Large intestine (tissue), 3 donors: ENCODE data around the gene SATL1. TPM values are rescaled to one million over a fixed set of nuclear protein-coding genes. Genes with fewer than 3 reads are reported as not detected.

Experiments
- DNase-seq, 2 donors: peaks; one replicate each; pipeline versions ENCODE4 v3.0.0 to v3.0.0-alpha.2; 2013
- H3K27ac ChIP-seq: one replicate; pipeline ENCODE4 v1.5.1; 2013; ENCODE audit warnings: low read length
- H3K27me3 ChIP-seq: 2 replicates; pipeline ENCODE4 v1.6.1; 2013; ENCODE audit warnings: low read length; ENCODE audit not compliant: control insufficient read depth, insufficient read depth
- H3K36me3 ChIP-seq: 2 replicates; pipeline ENCODE4 v1.6.1; 2013; ENCODE audit warnings: low read length; ENCODE audit not compliant: control insufficient read depth, insufficient read depth
- H3K4me1 ChIP-seq: one replicate; pipeline ENCODE4 v1.6.1; 2013; ENCODE audit warnings: low read length; ENCODE audit not compliant: control insufficient read depth, insufficient read depth
- H3K4me3 ChIP-seq: one replicate; pipeline ENCODE4 v1.5.1; 2013; ENCODE audit warnings: low read length
- H3K9me3 ChIP-seq: one replicate; pipeline ENCODE4 v1.6.1; 2013; ENCODE audit warnings: mild to moderate bottlenecking, low read depth, low read length, moderate library complexity; ENCODE audit not compliant: control insufficient read depth
- WGBS: methylation state at CpG from one replicate; pipeline ENCODE4 v1.1.5; 2013; ENCODE audit warnings: low lambda C conversion rate; ENCODE audit not compliant: insufficient coverage; 5-methylcytosine and 5-hydroxymethylcytosine counted together
- polyA plus RNA-seq: library from polyadenylated mRNA; unstranded; fragments of 120-200 nt; gene quantifications from one replicate; pipeline ENCODE4 v1.2.1, GENCODE V29; 2013

The SATL1 gene
- polyA plus RNA-seq, 1 donor = 0.22 TPM

- Histone ChIP-seq H3K4me3 (no peak overlapping the region), H3K4me1 (no peaks in the 10 kb centered on the region), H3K36me3 (no peaks in the 10 kb centered on the region), H3K27ac (no peak overlapping the region), H3K9me3 (no peaks in the 10 kb centered on the region), H3K27me3 (no peaks in the 10 kb centered on the region)
- DNase-seq = no peak
- no CpG with 5 or more reads among the region's 8 CpGs for WGBS
Observed at GRCh38 chrX:85203461-85203970, 40.1 kb downstream of the SATL1 start.

- no CpG with 5 or more reads among the region's 1 CpG for WGBS
- Histone ChIP-seq H3K36me3 (no peaks in the 10 kb centered on the region), H3K27me3 (no peaks in the 10 kb centered on the region), H3K9me3 (no peaks in the 10 kb centered on the region), H3K4me3 (no peak overlapping the region), H3K4me1 (no peaks in the 10 kb centered on the region), H3K27ac (no peak overlapping the region)
- DNase-seq = no peak
Observed at GRCh38 chrX:85196319-85196718, 47.3 kb downstream of the SATL1 start.

DNA sequence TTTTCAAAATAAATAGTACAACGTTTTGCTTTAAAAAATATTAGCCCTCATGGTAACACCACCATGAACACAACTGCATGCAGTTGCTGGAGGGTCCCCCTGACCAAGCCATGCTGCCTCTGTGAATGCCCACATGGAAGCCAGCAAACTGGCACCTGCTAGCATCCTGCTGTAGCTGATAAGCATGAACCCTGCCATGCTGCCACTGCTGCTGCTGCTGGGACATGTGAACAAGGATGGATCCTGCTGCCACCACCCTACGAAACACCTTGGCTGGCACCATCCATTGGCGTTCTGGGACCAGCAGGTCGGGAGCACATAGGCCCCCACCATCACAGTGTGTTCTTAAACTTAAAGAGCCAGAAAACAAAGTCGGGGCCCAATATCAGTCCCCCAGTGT lies 83.9 kb downstream of the SATL1 start:
- no peaks in the 10 kb centered on the region for H3K4me1 ChIP-seq
- no CpG with 5 or more reads among the region's 5 CpGs for WGBS
- no peaks in the 10 kb centered on the region for H3K36me3 ChIP-seq
- DNase-seq = no peak
- H3K27me3 ChIP-seq = no peaks in the 10 kb centered on the region
- no peak overlapping the region for H3K4me3 ChIP-seq
- H3K27ac ChIP-seq = no peak overlapping the region
- H3K9me3 ChIP-seq = no peaks in the 10 kb centered on the region

GRCh38 chrX:85140964-85141363 lies 102.6 kb downstream of the SATL1 start:
- Histone ChIP-seq H3K4me3 (no peak overlapping the region), H3K4me1 (no peaks in the 10 kb centered on the region), H3K27ac (no peak overlapping the region), H3K36me3 (no peaks in the 10 kb centered on the region), H3K9me3 (no peaks in the 10 kb centered on the region), H3K27me3 (no peaks in the 10 kb centered on the region)
- DNase-seq = no peak
- WGBS = no CpG with 5 or more reads among the region's 1 CpG

- Histone ChIP-seq H3K9me3 (no peaks in the 10 kb centered on the region), H3K4me3 (no peak overlapping the region), H3K36me3 (no peaks in the 10 kb centered on the region), H3K27me3 (no peaks in the 10 kb centered on the region), H3K27ac (no peak overlapping the region), H3K4me1 (no peaks in the 10 kb centered on the region)
- DNase-seq = no peak
- no CpG with 5 or more reads among the region's 1 CpG for WGBS
Observed at GRCh38 chrX:85139422-85139821, 104.2 kb downstream of the SATL1 start.

DNA sequence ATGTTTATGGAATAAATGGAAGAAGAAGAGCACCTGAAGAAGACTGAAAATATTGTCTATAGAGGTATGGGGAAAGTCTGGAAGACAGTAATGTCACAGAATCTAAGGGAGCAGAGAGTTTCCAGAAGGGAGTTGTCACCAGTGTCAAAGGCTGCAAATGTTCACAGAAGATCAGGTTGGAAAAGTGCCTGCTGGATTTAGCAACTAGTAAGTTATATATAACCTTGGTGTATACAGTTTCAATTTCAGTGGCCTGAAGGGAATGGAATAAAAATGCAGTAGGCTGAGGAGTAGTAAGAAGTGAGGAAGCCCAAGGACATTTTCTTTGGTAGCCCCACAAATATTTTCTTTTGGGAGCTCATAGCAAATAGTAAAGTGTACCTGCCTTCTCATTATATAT lies 107.2 kb downstream of the SATL1 start:
- Histone ChIP-seq H3K36me3 (no peaks in the 10 kb centered on the region), H3K27me3 (no peaks in the 10 kb centered on the region), H3K27ac (no peak overlapping the region), H3K4me1 (no peaks in the 10 kb centered on the region), H3K9me3 (no peaks in the 10 kb centered on the region), H3K4me3 (no peak overlapping the region)
- DNase-seq = no peak

DNA sequence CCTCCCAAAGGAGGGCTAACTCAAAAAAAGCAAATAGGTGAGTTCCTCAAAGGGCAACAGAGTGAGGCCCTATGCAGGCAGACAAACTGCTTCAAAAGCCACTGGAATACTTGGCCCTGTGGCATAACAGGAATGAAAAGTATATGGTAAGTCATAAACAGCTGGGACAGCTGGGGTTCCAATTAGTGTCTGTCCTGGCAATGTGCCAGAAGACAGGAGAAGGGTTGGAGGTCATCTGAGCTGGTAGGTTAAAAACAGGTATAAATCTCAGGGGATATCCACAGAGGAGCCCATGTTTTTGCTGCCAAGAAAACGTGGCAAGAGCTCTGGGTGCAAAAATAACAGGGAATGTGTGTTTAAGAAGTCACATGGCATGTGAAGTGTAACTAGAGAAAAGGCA lies 128.3 kb downstream of the SATL1 start:
- H3K27me3 ChIP-seq = no peaks in the 10 kb centered on the region
- H3K27ac ChIP-seq = no peak overlapping the region
- H3K4me1 ChIP-seq = peaks cover 4% of the 10 kb centered on the region
- no peak for DNase-seq
- H3K4me3 ChIP-seq = no peak overlapping the region
- no peaks in the 10 kb centered on the region for H3K36me3 ChIP-seq
- no peaks in the 10 kb centered on the region for H3K9me3 ChIP-seq
- no CpG with 5 or more reads among the region's 1 CpG for WGBS

DNA sequence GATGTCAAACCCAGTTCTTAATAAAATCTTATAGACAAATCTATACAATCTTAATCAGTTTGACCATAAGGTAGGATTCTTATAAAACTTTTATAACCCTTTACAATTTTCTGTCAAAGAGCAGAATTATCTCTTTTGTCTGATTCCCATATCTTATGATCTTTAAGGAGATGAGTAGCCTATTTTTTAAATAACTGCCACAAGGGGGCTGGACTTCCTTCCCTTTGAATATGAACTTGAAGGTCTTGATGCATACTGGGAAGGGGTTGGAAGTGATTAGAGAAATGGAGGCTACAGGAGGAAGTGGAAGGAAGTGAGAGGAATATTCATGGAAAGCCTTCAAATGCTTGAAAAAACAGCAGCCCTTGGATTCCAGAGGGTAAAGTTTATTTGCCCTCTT lies 128.8 kb downstream of the SATL1 start:
- peaks cover 4% of the 10 kb centered on the region for H3K4me1 ChIP-seq
- no peaks in the 10 kb centered on the region for H3K27me3 ChIP-seq
- H3K27ac ChIP-seq = no peak overlapping the region
- no peaks in the 10 kb centered on the region for H3K9me3 ChIP-seq
- DNase-seq = no peak
- no peak overlapping the region for H3K4me3 ChIP-seq
- no peaks in the 10 kb centered on the region for H3K36me3 ChIP-seq

DNA sequence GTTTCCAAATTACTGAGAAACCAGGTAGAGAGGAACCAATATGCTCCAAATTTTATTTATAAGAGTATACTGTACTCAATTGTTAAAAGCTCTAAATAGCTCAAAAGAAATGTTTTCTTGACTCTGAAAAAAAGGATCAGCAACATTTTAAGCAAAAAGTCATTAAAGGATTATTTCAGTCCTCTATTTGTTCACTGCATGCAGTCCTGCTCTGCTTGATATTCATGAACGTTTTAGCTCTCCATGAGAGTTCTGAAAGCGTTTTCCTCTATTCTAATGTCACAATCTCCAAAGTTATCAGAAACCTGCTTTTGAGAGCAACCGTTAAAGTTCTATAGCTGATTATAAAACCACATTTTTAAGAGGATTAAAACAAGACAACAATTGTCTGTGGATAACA lies 129.4 kb downstream of the SATL1 start:
- DNase-seq = no peak
- Histone ChIP-seq H3K9me3 (no peaks in the 10 kb centered on the region), H3K36me3 (no peaks in the 10 kb centered on the region), H3K27ac (no peak overlapping the region), H3K27me3 (no peaks in the 10 kb centered on the region), H3K4me3 (no peak overlapping the region), H3K4me1 (peaks cover 4% of the 10 kb centered on the region)
- no CpG with 5 or more reads among the region's 3 CpGs for WGBS

- peaks cover 4% of the 10 kb centered on the region for H3K4me1 ChIP-seq
- H3K4me3 ChIP-seq = no peak overlapping the region
- DNase-seq = no peak
- no peaks in the 10 kb centered on the region for H3K36me3 ChIP-seq
- no peak overlapping the region for H3K27ac ChIP-seq
- no peaks in the 10 kb centered on the region for H3K27me3 ChIP-seq
- no CpG with 5 or more reads among the region's 2 CpGs for WGBS
- no peaks in the 10 kb centered on the region for H3K9me3 ChIP-seq
Observed at GRCh38 chrX:85113746-85114145, 129.8 kb downstream of the SATL1 start.

GRCh38 chrX:85112293-85112692 lies 131.3 kb downstream of the SATL1 start:
- no peak overlapping the region for H3K27ac ChIP-seq
- no CpG with 5 or more reads among the region's 9 CpGs for WGBS
- H3K4me1 ChIP-seq = peaks cover 4% of the 10 kb centered on the region
- no peak overlapping the region for H3K4me3 ChIP-seq
- peak; percentile 62 to 84 for DNase-seq
- H3K36me3 ChIP-seq = no peaks in the 10 kb centered on the region
- no peaks in the 10 kb centered on the region for H3K27me3 ChIP-seq
- H3K9me3 ChIP-seq = no peaks in the 10 kb centered on the region
